ENCODE data around the gene PALLD.

The PALLD gene

GRCh38 chr4:168751263-168752225 is 254.7 kb downstream of the PALLD start:
- no peak for TF ChIP-seq POLR2A (IDR thresholded peaks at IDR 0.05; ENCODE audit: low read depth, low read length)
- no peak for TF ChIP-seq SPI1 (IDR thresholded peaks at IDR 0.05; ENCODE audit: low read depth, low read length)
- no peak for TF ChIP-seq POLR2AphosphoS5 (IDR thresholded peaks at IDR 0.05; ENCODE audit: low read depth, low read length)
- no peak for TF ChIP-seq TAF1 (IDR thresholded peaks at IDR 0.05; ENCODE audit: low read depth, low read length)
- TF ChIP-seq PAX5 (IDR thresholded peaks at IDR 0.05; ENCODE audit: insufficient read depth, low read length, severe bottlenecking): no peak
- no peak for TF ChIP-seq POU2F2 (IDR thresholded peaks at IDR 0.05; ENCODE audit: low read depth, low read length)
- DNase-seq (ENCODE audit: insufficient read length, low spot score): no peak
- FAIRE-seq: no peak

- FAIRE-seq (no peak), DNase-seq (ENCODE audit: insufficient read length, low spot score) (no peak)
- TF ChIP-seq SPI1 (IDR thresholded peaks at IDR 0.05; ENCODE audit: low read depth, low read length) (peak; percentile 31; the same call in 1 of the 2 replicates), POLR2A (IDR thresholded peaks at IDR 0.05; ENCODE audit: low read depth, low read length) (no peak), POLR2AphosphoS5 (IDR thresholded peaks at IDR 0.05; ENCODE audit: low read depth, low read length) (no peak), TAF1 (IDR thresholded peaks at IDR 0.05; ENCODE audit: low read depth, low read length) (no peak), PAX5 (IDR thresholded peaks at IDR 0.05; ENCODE audit: insufficient read depth, low read length, severe bottlenecking) (no peak)
These were observed 259.0 kb downstream of the PALLD start for GRCh38 chr4:168755598-168756477.

GRCh38 chr4:168757500-168757899 is 260.6 kb downstream of the PALLD start:
- DNase-seq (ENCODE audit: insufficient read length, low spot score) (no peak), FAIRE-seq (no peak)
- no peak for TF ChIP-seq TAF1 (IDR thresholded peaks at IDR 0.05; ENCODE audit: low read depth, low read length)
- no peak for TF ChIP-seq POLR2AphosphoS5 (IDR thresholded peaks at IDR 0.05; ENCODE audit: low read depth, low read length)
- no peak for TF ChIP-seq POU2F2 (IDR thresholded peaks at IDR 0.05; ENCODE audit: low read depth, low read length)
- no peak for TF ChIP-seq SPI1 (IDR thresholded peaks at IDR 0.05; ENCODE audit: low read depth, low read length)
- TF ChIP-seq PAX5 (IDR thresholded peaks at IDR 0.05; ENCODE audit: insufficient read depth, low read length, severe bottlenecking): no peak
- TF ChIP-seq POLR2A (IDR thresholded peaks at IDR 0.05; ENCODE audit: low read depth, low read length): no peak

GRCh38 chr4:168758351-168758876 is 261.6 kb downstream of the PALLD start:
- FAIRE-seq (no peak), DNase-seq (ENCODE audit: insufficient read length, low spot score) (no peak)
- no peak for TF ChIP-seq POLR2A (IDR thresholded peaks at IDR 0.05; ENCODE audit: low read depth, low read length)
- no peak for TF ChIP-seq SPI1 (IDR thresholded peaks at IDR 0.05; ENCODE audit: low read depth, low read length)
- no peak for TF ChIP-seq POLR2AphosphoS5 (IDR thresholded peaks at IDR 0.05; ENCODE audit: low read depth, low read length)
- TF ChIP-seq POU2F2 (IDR thresholded peaks at IDR 0.05; ENCODE audit: low read depth, low read length): no peak
- no peak for TF ChIP-seq PAX5 (IDR thresholded peaks at IDR 0.05; ENCODE audit: insufficient read depth, low read length, severe bottlenecking)
- no peak for TF ChIP-seq TAF1 (IDR thresholded peaks at IDR 0.05; ENCODE audit: low read depth, low read length)

- DNase-seq (ENCODE audit: insufficient read length, low spot score) (no peak), FAIRE-seq (peak; percentile 9)
- TF ChIP-seq POLR2AphosphoS5 (IDR thresholded peaks at IDR 0.05; ENCODE audit: low read depth, low read length): no peak
- no peak for TF ChIP-seq POLR2A (IDR thresholded peaks at IDR 0.05; ENCODE audit: low read depth, low read length)
- no peak for TF ChIP-seq POU2F2 (IDR thresholded peaks at IDR 0.05; ENCODE audit: low read depth, low read length)
These were observed 262.5 kb downstream of the PALLD start for GRCh38 chr4:168759321-168759720.

GRCh38 chr4:168759959-168760527 is 263.2 kb downstream of the PALLD start:
- TF ChIP-seq POU2F2 (IDR thresholded peaks at IDR 0.05; ENCODE audit: low read depth, low read length): no peak
- no peak for TF ChIP-seq TAF1 (IDR thresholded peaks at IDR 0.05; ENCODE audit: low read depth, low read length)
- no peak for TF ChIP-seq POLR2A (IDR thresholded peaks at IDR 0.05; ENCODE audit: low read depth, low read length)
- no peak for TF ChIP-seq POLR2AphosphoS5 (IDR thresholded peaks at IDR 0.05; ENCODE audit: low read depth, low read length)
- TF ChIP-seq PAX5 (IDR thresholded peaks at IDR 0.05; ENCODE audit: insufficient read depth, low read length, severe bottlenecking): no peak
- TF ChIP-seq SPI1 (IDR thresholded peaks at IDR 0.05; ENCODE audit: low read depth, low read length): no peak
- DNase-seq (ENCODE audit: insufficient read length, low spot score) (no peak), FAIRE-seq (no peak)

GRCh38 chr4:168761066-168761465 is 264.2 kb downstream of the PALLD start:
- FAIRE-seq: no peak
- no peak for DNase-seq (ENCODE audit: insufficient read length, low spot score)
- TF ChIP-seq POLR2A (IDR thresholded peaks at IDR 0.05; ENCODE audit: low read depth, low read length): no peak
- no peak for TF ChIP-seq SPI1 (IDR thresholded peaks at IDR 0.05; ENCODE audit: low read depth, low read length)
- TF ChIP-seq PAX5 (IDR thresholded peaks at IDR 0.05; ENCODE audit: insufficient read depth, low read length, severe bottlenecking): no peak
- no peak for TF ChIP-seq TAF1 (IDR thresholded peaks at IDR 0.05; ENCODE audit: low read depth, low read length)
- TF ChIP-seq POU2F2 (IDR thresholded peaks at IDR 0.05; ENCODE audit: low read depth, low read length): no peak
- no peak for TF ChIP-seq POLR2AphosphoS5 (IDR thresholded peaks at IDR 0.05; ENCODE audit: low read depth, low read length)

- no peak for FAIRE-seq
- TF ChIP-seq POU2F2 (IDR thresholded peaks at IDR 0.05; ENCODE audit: low read depth, low read length): no peak
- TF ChIP-seq SPI1 (IDR thresholded peaks at IDR 0.05; ENCODE audit: low read depth, low read length): no peak
- no peak for TF ChIP-seq POLR2AphosphoS5 (IDR thresholded peaks at IDR 0.05; ENCODE audit: low read depth, low read length)
- TF ChIP-seq TAF1 (IDR thresholded peaks at IDR 0.05; ENCODE audit: low read depth, low read length): no peak
- TF ChIP-seq POLR2A (IDR thresholded peaks at IDR 0.05; ENCODE audit: low read depth, low read length): no peak
- no peak for TF ChIP-seq PAX5 (IDR thresholded peaks at IDR 0.05; ENCODE audit: insufficient read depth, low read length, severe bottlenecking)
- DNase-seq (ENCODE audit: insufficient read length, low spot score): no peak
These were observed 268.5 kb downstream of the PALLD start for GRCh38 chr4:168765322-168765721.

Data from GM12891 (cell line).